Hepatocyte (in vitro differentiated cells): Measurements from ENCODE around the gene SELE.

Source experiments
- CTCF ChIP-seq: fragments of 200-600 bp; sonication (generic); IDR thresholded peaks from 2 replicates; pipeline ENCODE4 v1.5.1; 2016; ENCODE audit warnings: antibody characterized with exemption, mild to moderate bottlenecking; ENCODE audit not compliant: poor library complexity
- EZH2 ChIP-seq: fragments of 200-600 bp; sonication (generic); IDR thresholded peaks from 2 replicates; pipeline ENCODE4 v1.6.1; 2016; ENCODE audit warnings: antibody characterized with exemption, mild to moderate bottlenecking, borderline replicate concordance
- EZH2phosphoT487 ChIP-seq: fragments of 200-600 bp; sonication (generic); IDR thresholded peaks from one replicate; pipeline ENCODE4 v1.6.1; 2018; ENCODE audit warnings: antibody characterized with exemption, mild to moderate bottlenecking, low read depth, moderate library complexity; ENCODE audit not compliant: unreplicated experiment, severe bottlenecking

GRCh38 chr1:169679692-169680091 is 54.2 kb downstream of the SELE start:
- TF ChIP-seq EZH2phosphoT487 (no peak), EZH2 (no peak), CTCF (no peak)
